ENCODE measurements around the gene ENOX1. TPM values are rescaled to one million over a fixed set of nuclear protein-coding genes. Genes with fewer than 3 reads are reported as not detected.

The ENOX1 gene
- total and polyA plus RNA-seq, 7 donors, result 0.23 to 20.2 (median 11.1) TPM

GRCh38 chr13:43751624-43752023, 35.1 kb downstream of the ENOX1 start:
- intact Hi-C loops (cut with DNase I), result no loop called here
- 73 to 81% methylated on average over 3 of the region's 3 CpGs for WGBS, 2 donors

GRCh38 chr13:43749503-43749902, 37.3 kb downstream of the ENOX1 start:
- Histone ChIP-seq H3K27me3 (no peaks in the 10 kb centered on the region), H3K27ac (no peak overlapping the region)
- TF ChIP-seq EP300 (IDR thresholded peaks at IDR 0.05) (no peak), POLR2AphosphoS5 (IDR thresholded peaks at IDR 0.05) (no peak), POLR2A (IDR thresholded peaks at IDR 0.05) (no peak), CTCF (IDR thresholded peaks at IDR 0.05) (no peak)

More at GRCh38 chr13:43751624-43752023, 35.1 kb downstream of the ENOX1 start:
- no peaks in the 10 kb centered on the region for H3K9me3 ChIP-seq
- H3K27me3 ChIP-seq, result no peaks in the 10 kb centered on the region
- no peak for TF ChIP-seq POLR2AphosphoS5 (IDR thresholded peaks at IDR 0.05)
- no peak for TF ChIP-seq POLR2A (IDR thresholded peaks at IDR 0.05)
- TF ChIP-seq EP300 (IDR thresholded peaks at IDR 0.05), result no peak
- no peak for TF ChIP-seq CTCF (IDR thresholded peaks at IDR 0.05)
- no peak overlapping the region for H3K27ac ChIP-seq
- H3K4me3 ChIP-seq, result no peak overlapping the region
- peaks cover 0 to 23% (median 11%) of the 10 kb centered on the region in 4 donors for H3K4me1 ChIP-seq
- DNase-seq, result no peak
- no peaks in the 10 kb centered on the region for H3K36me3 ChIP-seq

GRCh38 chr13:43744261-43745031, 42.3 kb downstream of the ENOX1 start:
- intact Hi-C loops (cut with DNase I), result no loop called here
- Histone ChIP-seq H3K27ac (no peak overlapping the region), H3K27me3 (no peaks in the 10 kb centered on the region), H3K4me1 (peaks cover 0 to 13% (median 7%) of the 10 kb centered on the region in 4 donors), H3K9me3 (no peaks in the 10 kb centered on the region), H3K4me3 (no peak overlapping the region), H3K36me3 (no peaks in the 10 kb centered on the region)
- DNase-seq, result no peak
- WGBS, 2 donors, result 69 to 74% methylated on average over 5 of the region's 5 CpGs
- TF ChIP-seq EP300 (IDR thresholded peaks at IDR 0.05) (no peak), CTCF (IDR thresholded peaks at IDR 0.05) (no peak), POLR2AphosphoS5 (IDR thresholded peaks at IDR 0.05) (no peak), POLR2A (IDR thresholded peaks at IDR 0.05) (no peak)

More at GRCh38 chr13:43749503-43749902, 37.3 kb downstream of the ENOX1 start:
- WGBS, 2 donors, result 53 to 72% methylated on average over 1 of the region's 1 CpG
- intact Hi-C loops (cut with DNase I), result no loop called here
- Histone ChIP-seq H3K36me3 (no peaks in the 10 kb centered on the region), H3K4me1 (peaks cover 0 to 17% (median 9%) of the 10 kb centered on the region in 4 donors), H3K9me3 (no peaks in the 10 kb centered on the region), H3K4me3 (no peak overlapping the region)
- no peak for DNase-seq

GRCh38 chr13:43742911-43743310, 43.9 kb downstream of the ENOX1 start:
- no peaks in the 10 kb centered on the region for H3K36me3 ChIP-seq
- TF ChIP-seq POLR2A (IDR thresholded peaks at IDR 0.05), result no peak
- no peak for TF ChIP-seq EP300 (IDR thresholded peaks at IDR 0.05)
- TF ChIP-seq CTCF (IDR thresholded peaks at IDR 0.05), result no peak
- TF ChIP-seq POLR2AphosphoS5 (IDR thresholded peaks at IDR 0.05), result no peak
- no peaks in the 10 kb centered on the region for H3K9me3 ChIP-seq
- intact Hi-C loops (cut with DNase I), result no loop called here
- no peak overlapping the region for H3K4me3 ChIP-seq
- DNase-seq, result no peak
- peaks cover 0 to 13% (median 7%) of the 10 kb centered on the region in 4 donors for H3K4me1 ChIP-seq
- no peaks in the 10 kb centered on the region for H3K27me3 ChIP-seq
- no peak overlapping the region for H3K27ac ChIP-seq
